Ramos (cell line): ENCODE measurements around the gene MOB3B.
"Not testable (repeated sequence)": the region's sequence is repeated elsewhere in the genome, so short reads cannot be mapped to it uniquely, and the experiment has no call there.

Experiments used
- in situ Hi-C: fragments of 300-500 bp; cut with MboI; formaldehyde crosslinking; loops from one replicate; pipeline ENCODE4 v1.14.3; 2022; ENCODE audit warnings: low sequenced_read_pairs; ENCODE audit not compliant: unreplicated experiment

MOB3B gene

GRCh38 chr9:27485158-27485557 lies 44.5 kb downstream of the MOB3B start:
- in situ Hi-C loops: no loop called here

- in situ Hi-C loops: no loop called here
Observed at GRCh38 chr9:27483576-27483975, 46.0 kb downstream of the MOB3B start.

GRCh38 chr9:27482709-27483108 lies 46.9 kb downstream of the MOB3B start:
- in situ Hi-C loops: no loop called here

- in situ Hi-C loops: no loop called here
Observed at GRCh38 chr9:27478322-27478721, 51.3 kb downstream of the MOB3B start.

- in situ Hi-C loops: no loop called here
Observed at GRCh38 chr9:27476870-27477515, 52.6 kb downstream of the MOB3B start.

- in situ Hi-C loops: no loop called here
Observed at GRCh38 chr9:27475057-27475595, 54.5 kb downstream of the MOB3B start.

GRCh38 chr9:27474305-27474704 lies 55.3 kb downstream of the MOB3B start:
- in situ Hi-C loops: no loop called here

- in situ Hi-C loops: no loop called here
Observed at GRCh38 chr9:27473111-27473529, 56.5 kb downstream of the MOB3B start.

GRCh38 chr9:27472195-27472594 lies 57.4 kb downstream of the MOB3B start:
- in situ Hi-C loops: no loop called here

- in situ Hi-C loops: no loop called here
Observed at GRCh38 chr9:27471789-27472188, 57.8 kb downstream of the MOB3B start.

GRCh38 chr9:27471366-27471765 lies 58.2 kb downstream of the MOB3B start:
- in situ Hi-C loops: no loop called here

- in situ Hi-C loops: no loop called here
Observed at GRCh38 chr9:27470291-27470856, 59.2 kb downstream of the MOB3B start.

- in situ Hi-C loops: no loop called here
Observed at GRCh38 chr9:27469550-27469949, 60.1 kb downstream of the MOB3B start.

- in situ Hi-C loops: no loop called here
Observed at GRCh38 chr9:27468462-27469110, 61.0 kb downstream of the MOB3B start.

- in situ Hi-C loops: no loop called here
Observed at GRCh38 chr9:27468000-27468399, 61.6 kb downstream of the MOB3B start.

GRCh38 chr9:27467486-27467885 lies 62.1 kb downstream of the MOB3B start:
- in situ Hi-C loops: no loop called here

GRCh38 chr9:27466516-27466915 lies 63.1 kb downstream of the MOB3B start:
- in situ Hi-C loops: not testable (repeated sequence)

- in situ Hi-C loops: not testable (repeated sequence)
Observed at GRCh38 chr9:27464950-27465349, 64.7 kb downstream of the MOB3B start.

GRCh38 chr9:27462846-27463245 lies 66.8 kb downstream of the MOB3B start:
- in situ Hi-C loops: no loop called here

- in situ Hi-C loops: no loop called here
Observed at GRCh38 chr9:27462434-27462833, 67.2 kb downstream of the MOB3B start.

- in situ Hi-C loops: no loop called here
Observed at GRCh38 chr9:27460226-27461023, 69.2 kb downstream of the MOB3B start.
